Neural cell (in vitro differentiated cells): ENCODE data around the gene RHBDD3. TPM values are rescaled to one million over a fixed set of nuclear protein-coding genes. Genes with fewer than 3 reads are reported as not detected.
"Not testable (repeated sequence)": the region's sequence is repeated elsewhere in the genome, so short reads cannot be mapped to it uniquely, and the experiment has no call there.

ENCODE experiments used
- H2AFZ ChIP-seq: fragments of 200-600, 300-800 bp; sonication (generic), shearing (Covaris generic); 2 replicates; pipeline ENCODE4 v1.6.0; 2014; ENCODE audit warnings: low read depth, mild to moderate bottlenecking, antibody characterized with exemption, low read length, moderate library complexity
- H3F3A ChIP-seq: fragments of 200-600 bp; shearing (Covaris generic); 2 replicates; pipeline ENCODE4 v1.6.1; 2016; ENCODE audit warnings: mild to moderate bottlenecking, moderate library complexity, mixed read lengths, antibody characterized with exemption, low read length; ENCODE audit not compliant: insufficient read depth, poor library complexity, severe bottlenecking
- H3K27ac ChIP-seq: fragments of 200-600, 300-800 bp; sonication (generic), shearing (Covaris generic); 2 replicates; pipeline ENCODE4 v1.5.1; 2014; ENCODE audit warnings: mild to moderate bottlenecking, low read length, moderate library complexity
- H3K27me3 ChIP-seq: fragments of 300-800, 200-600 bp; sonication (generic), shearing (Covaris generic); 2 replicates; pipeline ENCODE4 v1.6.0; 2014; ENCODE audit warnings: mild to moderate bottlenecking, low read depth, low read length, moderate library complexity; ENCODE audit not compliant: insufficient read depth
- H3K36me3 ChIP-seq: fragments of 300-800, 200-600 bp; sonication (generic), shearing (Covaris generic); 2 replicates; pipeline ENCODE4 v1.5.1; 2014; ENCODE audit warnings: mild to moderate bottlenecking, antibody characterized with exemption, low read length, moderate library complexity; ENCODE audit not compliant: insufficient read depth
- H3K4me2 ChIP-seq: fragments of 300-800, 200-600 bp; sonication (generic), shearing (Covaris generic); 2 replicates; pipeline ENCODE4 v1.6.0; 2014; ENCODE audit warnings: mild to moderate bottlenecking, low read length
- H3K4me3 ChIP-seq: fragments of 300-800, 200-600 bp; sonication (generic), shearing (Covaris generic); 2 replicates; pipeline ENCODE4 v1.5.1; 2014; ENCODE audit warnings: mild to moderate bottlenecking, low read length, moderate library complexity
- H3K79me2 ChIP-seq: fragments of 200-600 bp; shearing (Covaris generic); replicated peaks from 2 replicates; pipeline ENCODE4 v1.6.0; 2014; ENCODE audit warnings: mild to moderate bottlenecking, low read length, moderate library complexity; ENCODE audit not compliant: insufficient read depth
- H3K9ac ChIP-seq: fragments of 300-800, 200-600 bp; sonication (generic), shearing (Covaris generic); 2 replicates; pipeline ENCODE4 v1.6.1; 2016; ENCODE audit warnings: mild to moderate bottlenecking, low read length, mixed read lengths
- H3K9me2 ChIP-seq: fragments of 200-600 bp; shearing (Covaris generic); 2 replicates; pipeline ENCODE4 v1.6.1; 2016; ENCODE audit warnings: mild to moderate bottlenecking, low read length, mixed read lengths; ENCODE audit not compliant: insufficient read depth
- H3K9me3 ChIP-seq: fragments of 200-600, 300-800 bp; sonication (generic), shearing (Covaris generic); 2 replicates; pipeline ENCODE4 v1.6.1; 2016; ENCODE audit warnings: mild to moderate bottlenecking, mixed run types, low read length, moderate library complexity, mixed read lengths
- H4K20me1 ChIP-seq: fragments of 200-600 bp; shearing (Covaris generic); 2 replicates; pipeline ENCODE4 v1.6.1; 2016; ENCODE audit warnings: mild to moderate bottlenecking, mixed run types; ENCODE audit not compliant: insufficient read depth
- EP300 ChIP-seq: fragments of 450-650 bp; conservative IDR thresholded peaks from 2 replicates; pipeline ENCODE4 v1.6.1; 2014; ENCODE audit warnings: antibody characterized with exemption, mild to moderate bottlenecking, moderate library complexity; ENCODE audit not compliant: poor library complexity, severe bottlenecking
- EZH2 ChIP-seq: fragments of 200-600, 300-800 bp; shearing (Covaris generic), sonication (generic); IDR thresholded peaks from 2 replicates; pipeline ENCODE4 v1.6.1; 2014; ENCODE audit warnings: antibody characterized with exemption, low read length, borderline replicate concordance, mild to moderate bottlenecking; ENCODE audit not compliant: insufficient read depth, poor library complexity, severe bottlenecking
- MXI1 ChIP-seq: fragments of 450-650 bp; conservative IDR thresholded peaks from 2 replicates; pipeline ENCODE4 v1.6.1; 2014; ENCODE audit warnings: antibody characterized with exemption, mild to moderate bottlenecking; ENCODE audit not compliant: poor library complexity, severe bottlenecking
- POLR2AphosphoS5 ChIP-seq: IDR thresholded peaks from 2 replicates; pipeline ENCODE4 v1.6.1; 2012
- SMC3 ChIP-seq: fragments of 450-650 bp; conservative IDR thresholded peaks from 2 replicates; pipeline ENCODE4 v1.6.1; 2014; ENCODE audit warnings: antibody characterized with exemption, mild to moderate bottlenecking, moderate library complexity; ENCODE audit not compliant: poor library complexity
- TAF1 ChIP-seq: IDR thresholded peaks from 2 replicates; pipeline ENCODE4 v1.6.1; 2012; ENCODE audit warnings: low read depth
- polyA plus RNA-seq: library from polyadenylated mRNA; depleted of rRNA; stranded (reverse); fragments of >200 nt; gene quantifications from 2 replicates; pipeline ENCODE4 v1.2.3, GENCODE V29; 2014
- TF ChIP-seq, protein P1 (sequence below): IDR thresholded peaks from 2 replicates; pipeline ENCODE4 v1.6.1; 2012; ENCODE audit warnings: borderline replicate concordance
- TF ChIP-seq, protein P2 (sequence below): fragments of 450-650 bp; IDR thresholded peaks from 2 replicates; pipeline ENCODE4 v1.5.1; 2014; ENCODE audit warnings: antibody characterized with exemption, mild to moderate bottlenecking, moderate library complexity; ENCODE audit not compliant: poor library complexity, severe bottlenecking

RHBDD3 gene
- polyA plus RNA-seq, 1 donor from 2014 or later, result 114 TPM

GRCh38 chr22:29219409-29219782 is 48.4 kb downstream of the RHBDD3 start:
- H3K79me2 ChIP-seq, H3K9me3 ChIP-seq, H3F3A ChIP-seq, H3K9ac ChIP-seq, H3K27me3 ChIP-seq, H3K36me3 ChIP-seq, H2AFZ ChIP-seq, H3K4me3 ChIP-seq, H3K27ac ChIP-seq, H3K9me2 ChIP-seq, H3K4me2 ChIP-seq, H4K20me1 ChIP-seq: not testable (repeated sequence)

DNA sequence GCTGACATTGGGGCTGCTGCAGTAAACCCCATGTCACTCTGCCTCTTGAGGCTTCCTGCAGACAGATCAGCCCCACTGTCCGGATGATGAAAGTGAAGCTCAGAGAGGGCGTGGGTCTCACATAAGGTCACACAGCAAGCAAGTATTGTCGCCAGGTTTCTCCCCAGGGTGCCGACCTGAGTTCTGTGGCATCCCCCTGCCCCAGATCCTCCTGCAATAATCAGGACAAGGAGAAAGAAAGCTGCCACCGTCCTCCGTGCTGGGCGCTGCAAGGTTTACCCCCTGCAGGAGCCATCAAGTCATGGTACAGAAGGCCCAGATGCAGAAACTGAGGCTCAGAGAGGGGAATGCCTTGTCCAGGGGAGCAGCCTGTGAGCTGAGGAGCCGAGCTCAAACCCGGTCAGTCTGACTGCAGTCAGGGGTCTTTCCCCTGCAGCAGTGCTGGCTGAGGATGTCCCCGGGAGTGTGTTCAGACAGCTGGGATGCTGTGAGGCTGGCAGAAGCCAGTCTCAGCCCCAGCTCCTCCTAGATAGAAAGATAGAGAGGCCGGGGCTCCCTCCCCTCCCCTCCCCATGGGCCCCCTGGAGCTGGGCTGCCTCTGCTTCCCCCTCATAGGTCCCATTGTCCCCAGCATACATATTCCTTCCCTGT is 48.9 kb downstream of the RHBDD3 start:
- Histone ChIP-seq H3K9ac (no peak overlapping the region), H3K9me3 (no peaks in the 10 kb centered on the region), H3K4me2 (no peak overlapping the region), H3K36me3 (no peaks in the 10 kb centered on the region), H3F3A (no peaks in the 10 kb centered on the region), H3K27me3 (no peaks in the 10 kb centered on the region), H3K27ac (no peak overlapping the region), H4K20me1 (no peaks in the 10 kb centered on the region), H3K4me3 (no peak overlapping the region), H2AFZ (no peak overlapping the region), H3K79me2 (no peaks in the 10 kb centered on the region), H3K9me2 (no peaks in the 10 kb centered on the region)
- TF ChIP-seq EZH2 (no peak), TAF1 (no peak), EP300 (no peak), MXI1 (no peak), SMC3 (no peak), POLR2AphosphoS5 (no peak)
- TF ChIP-seq, protein P1, sequence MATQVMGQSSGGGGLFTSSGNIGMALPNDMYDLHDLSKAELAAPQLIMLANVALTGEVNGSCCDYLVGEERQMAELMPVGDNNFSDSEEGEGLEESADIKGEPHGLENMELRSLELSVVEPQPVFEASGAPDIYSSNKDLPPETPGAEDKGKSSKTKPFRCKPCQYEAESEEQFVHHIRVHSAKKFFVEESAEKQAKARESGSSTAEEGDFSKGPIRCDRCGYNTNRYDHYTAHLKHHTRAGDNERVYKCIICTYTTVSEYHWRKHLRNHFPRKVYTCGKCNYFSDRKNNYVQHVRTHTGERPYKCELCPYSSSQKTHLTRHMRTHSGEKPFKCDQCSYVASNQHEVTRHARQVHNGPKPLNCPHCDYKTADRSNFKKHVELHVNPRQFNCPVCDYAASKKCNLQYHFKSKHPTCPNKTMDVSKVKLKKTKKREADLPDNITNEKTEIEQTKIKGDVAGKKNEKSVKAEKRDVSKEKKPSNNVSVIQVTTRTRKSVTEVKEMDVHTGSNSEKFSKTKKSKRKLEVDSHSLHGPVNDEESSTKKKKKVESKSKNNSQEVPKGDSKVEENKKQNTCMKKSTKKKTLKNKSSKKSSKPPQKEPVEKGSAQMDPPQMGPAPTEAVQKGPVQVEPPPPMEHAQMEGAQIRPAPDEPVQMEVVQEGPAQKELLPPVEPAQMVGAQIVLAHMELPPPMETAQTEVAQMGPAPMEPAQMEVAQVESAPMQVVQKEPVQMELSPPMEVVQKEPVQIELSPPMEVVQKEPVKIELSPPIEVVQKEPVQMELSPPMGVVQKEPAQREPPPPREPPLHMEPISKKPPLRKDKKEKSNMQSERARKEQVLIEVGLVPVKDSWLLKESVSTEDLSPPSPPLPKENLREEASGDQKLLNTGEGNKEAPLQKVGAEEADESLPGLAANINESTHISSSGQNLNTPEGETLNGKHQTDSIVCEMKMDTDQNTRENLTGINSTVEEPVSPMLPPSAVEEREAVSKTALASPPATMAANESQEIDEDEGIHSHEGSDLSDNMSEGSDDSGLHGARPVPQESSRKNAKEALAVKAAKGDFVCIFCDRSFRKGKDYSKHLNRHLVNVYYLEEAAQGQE, result no peak
- TF ChIP-seq, protein P2, sequence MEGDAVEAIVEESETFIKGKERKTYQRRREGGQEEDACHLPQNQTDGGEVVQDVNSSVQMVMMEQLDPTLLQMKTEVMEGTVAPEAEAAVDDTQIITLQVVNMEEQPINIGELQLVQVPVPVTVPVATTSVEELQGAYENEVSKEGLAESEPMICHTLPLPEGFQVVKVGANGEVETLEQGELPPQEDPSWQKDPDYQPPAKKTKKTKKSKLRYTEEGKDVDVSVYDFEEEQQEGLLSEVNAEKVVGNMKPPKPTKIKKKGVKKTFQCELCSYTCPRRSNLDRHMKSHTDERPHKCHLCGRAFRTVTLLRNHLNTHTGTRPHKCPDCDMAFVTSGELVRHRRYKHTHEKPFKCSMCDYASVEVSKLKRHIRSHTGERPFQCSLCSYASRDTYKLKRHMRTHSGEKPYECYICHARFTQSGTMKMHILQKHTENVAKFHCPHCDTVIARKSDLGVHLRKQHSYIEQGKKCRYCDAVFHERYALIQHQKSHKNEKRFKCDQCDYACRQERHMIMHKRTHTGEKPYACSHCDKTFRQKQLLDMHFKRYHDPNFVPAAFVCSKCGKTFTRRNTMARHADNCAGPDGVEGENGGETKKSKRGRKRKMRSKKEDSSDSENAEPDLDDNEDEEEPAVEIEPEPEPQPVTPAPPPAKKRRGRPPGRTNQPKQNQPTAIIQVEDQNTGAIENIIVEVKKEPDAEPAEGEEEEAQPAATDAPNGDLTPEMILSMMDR, result no peak
